ENCODE results near the gene C9orf40. TPM values are rescaled to one million over a fixed set of nuclear protein-coding genes. Genes with fewer than 3 reads are reported as not detected.

Gene C9orf40
- total RNA-seq, 1 donor from 2014 or later: 19.3 TPM

GRCh38 chr9:74985041-74985440, 32.3 kb upstream of the C9orf40 start:
- Histone ChIP-seq H2AFZ (replicated peaks) (no peak overlapping the region), H3K4me1 (no peaks in the 10 kb centered on the region), H3K9me3 (ENCODE audit: low read depth) (no peaks in the 10 kb centered on the region), H4K20me1 (ENCODE audit: low read depth) (no peaks in the 10 kb centered on the region), H3K27me3 (no peaks in the 10 kb centered on the region), H3K36me3 (no peaks in the 10 kb centered on the region), H3K79me2 (ENCODE audit: low read depth) (no peaks in the 10 kb centered on the region), H3K4me2 (no peak overlapping the region), H3K27ac (no peak overlapping the region), H3K4me3 (no peak overlapping the region), H3K9ac (no peak overlapping the region), H3F3A (ENCODE audit: low read depth) (no peaks in the 10 kb centered on the region)
- Mint-ChIP-seq H3K27me3 (ENCODE audit: insufficient read depth, low read depth) (no peaks in the 10 kb centered on the region), H3K4me1 (peaks cover 20% of the 10 kb centered on the region), H3K36me3 (peaks cover 8% of the 10 kb centered on the region), H3K9me3 (no peaks in the 10 kb centered on the region), H3K27ac (no peak overlapping the region), H3K4me3 (no peak overlapping the region)
- no peak for TF ChIP-seq EZH2 (IDR thresholded peaks at IDR 0.05)
- TF ChIP-seq, protein P1, sequence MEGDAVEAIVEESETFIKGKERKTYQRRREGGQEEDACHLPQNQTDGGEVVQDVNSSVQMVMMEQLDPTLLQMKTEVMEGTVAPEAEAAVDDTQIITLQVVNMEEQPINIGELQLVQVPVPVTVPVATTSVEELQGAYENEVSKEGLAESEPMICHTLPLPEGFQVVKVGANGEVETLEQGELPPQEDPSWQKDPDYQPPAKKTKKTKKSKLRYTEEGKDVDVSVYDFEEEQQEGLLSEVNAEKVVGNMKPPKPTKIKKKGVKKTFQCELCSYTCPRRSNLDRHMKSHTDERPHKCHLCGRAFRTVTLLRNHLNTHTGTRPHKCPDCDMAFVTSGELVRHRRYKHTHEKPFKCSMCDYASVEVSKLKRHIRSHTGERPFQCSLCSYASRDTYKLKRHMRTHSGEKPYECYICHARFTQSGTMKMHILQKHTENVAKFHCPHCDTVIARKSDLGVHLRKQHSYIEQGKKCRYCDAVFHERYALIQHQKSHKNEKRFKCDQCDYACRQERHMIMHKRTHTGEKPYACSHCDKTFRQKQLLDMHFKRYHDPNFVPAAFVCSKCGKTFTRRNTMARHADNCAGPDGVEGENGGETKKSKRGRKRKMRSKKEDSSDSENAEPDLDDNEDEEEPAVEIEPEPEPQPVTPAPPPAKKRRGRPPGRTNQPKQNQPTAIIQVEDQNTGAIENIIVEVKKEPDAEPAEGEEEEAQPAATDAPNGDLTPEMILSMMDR (IDR thresholded peaks at IDR 0.05): no peak
- TF ChIP-seq EZH2phosphoT487 (IDR thresholded peaks at IDR 0.05): no peak
- DNase-seq (ENCODE audit: low spot score): no peak

DNA sequence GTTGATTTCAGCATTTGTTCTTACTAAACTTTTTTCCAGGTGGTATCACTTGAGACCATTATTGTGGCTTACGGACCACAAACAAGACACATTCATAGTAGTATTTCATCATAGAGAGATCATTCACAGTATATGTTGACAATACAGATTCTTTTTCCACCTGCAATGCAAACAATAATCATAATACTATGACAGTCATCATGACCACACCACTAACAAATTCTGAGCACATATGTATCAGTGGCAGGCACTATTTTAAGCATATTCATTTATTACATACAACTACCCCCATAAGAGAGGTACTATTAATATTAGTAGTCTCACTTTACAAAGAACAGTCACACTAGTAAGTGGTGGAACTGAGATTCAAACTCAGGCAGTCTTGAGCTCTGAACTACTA, 31.0 kb upstream of the C9orf40 start:
- no peak for DNase-seq (ENCODE audit: low spot score)
- H3K4me3 Mint-ChIP-seq: no peak overlapping the region
- no peak overlapping the region for H3K4me2 ChIP-seq

GRCh38 chr9:74979844-74980243, 27.1 kb upstream of the C9orf40 start:
- Histone ChIP-seq H3K4me1 (no peaks in the 10 kb centered on the region), H3K9ac (no peak overlapping the region), H3F3A (ENCODE audit: low read depth) (no peaks in the 10 kb centered on the region), H4K20me1 (ENCODE audit: low read depth) (no peaks in the 10 kb centered on the region), H3K4me2 (no peak overlapping the region), H2AFZ (replicated peaks) (no peak overlapping the region), H3K9me3 (ENCODE audit: low read depth) (no peaks in the 10 kb centered on the region), H3K4me3 (no peak overlapping the region), H3K79me2 (ENCODE audit: low read depth) (no peaks in the 10 kb centered on the region), H3K27me3 (no peaks in the 10 kb centered on the region), H3K36me3 (no peaks in the 10 kb centered on the region), H3K27ac (no peak overlapping the region)
- Mint-ChIP-seq H3K9me3 (peaks cover 3% of the 10 kb centered on the region), H3K27ac (no peak overlapping the region), H3K4me1 (peaks cover 4% of the 10 kb centered on the region), H3K36me3 (peaks cover 12% of the 10 kb centered on the region), H3K27me3 (ENCODE audit: insufficient read depth, low read depth) (peaks cover 2% of the 10 kb centered on the region), H3K4me3 (no peak overlapping the region)
- TF ChIP-seq, protein P1 (IDR thresholded peaks at IDR 0.05): no peak
- TF ChIP-seq EZH2 (IDR thresholded peaks at IDR 0.05) (no peak), EZH2phosphoT487 (IDR thresholded peaks at IDR 0.05) (no peak)
- no peak for DNase-seq (ENCODE audit: low spot score)

More for the DNA sequence above, 31.0 kb upstream of the C9orf40 start:
- no peak overlapping the region for H2AFZ ChIP-seq (replicated peaks)
- H3K9ac ChIP-seq: no peak overlapping the region
- H4K20me1 ChIP-seq (ENCODE audit: low read depth): no peaks in the 10 kb centered on the region
- no peaks in the 10 kb centered on the region for H3K27me3 Mint-ChIP-seq (ENCODE audit: insufficient read depth, low read depth)
- H3K27ac ChIP-seq: no peak overlapping the region
- H3K9me3 ChIP-seq (ENCODE audit: low read depth): no peaks in the 10 kb centered on the region
- no peaks in the 10 kb centered on the region for H3F3A ChIP-seq (ENCODE audit: low read depth)
- no peak overlapping the region for H3K4me3 ChIP-seq
- H3K4me1 Mint-ChIP-seq: peaks cover 20% of the 10 kb centered on the region
- no peaks in the 10 kb centered on the region for H3K27me3 ChIP-seq
- no peak overlapping the region for H3K27ac Mint-ChIP-seq
- TF ChIP-seq, protein P1 (IDR thresholded peaks at IDR 0.05): no peak
- TF ChIP-seq EZH2 (IDR thresholded peaks at IDR 0.05) (no peak), EZH2phosphoT487 (IDR thresholded peaks at IDR 0.05) (no peak)
- H3K36me3 Mint-ChIP-seq: peaks cover 8% of the 10 kb centered on the region
- no peaks in the 10 kb centered on the region for H3K9me3 Mint-ChIP-seq
- H3K4me1 ChIP-seq: no peaks in the 10 kb centered on the region
- no peaks in the 10 kb centered on the region for H3K36me3 ChIP-seq
- no peaks in the 10 kb centered on the region for H3K79me2 ChIP-seq (ENCODE audit: low read depth)

Data from neural progenitor cell (in vitro differentiated cells).